PC-3 (cell line): ENCODE results near the gene C13orf42. TPM values are rescaled to one million over a fixed set of nuclear protein-coding genes. Genes with fewer than 3 reads are reported as not detected.

Source experiments
- ATAC-seq: fragments of 200-7000 bp; cut with Tn5 transposase; 2 replicates; pipeline ENCODE4 v1.9.1; 2020; ENCODE audit warnings: mild to moderate bottlenecking, moderate library complexity
- BruUV-seq: library from RNA; stranded (reverse); fragments of 400-500 nt; replicated peaks from 2 replicates; lab custom pipeline; 2021; lab: Mats Ljungman, UMichigan
- CTCF ChIA-PET: fragments of 300-600 bp; sonication (Branson Sonifier 250); formaldehyde crosslinking; loops from one replicate; lab custom pipeline; 2022; ENCODE audit warnings: antibody characterized with exemption; lab: Charles Lee
- POLR2A ChIA-PET: fragments of 300-600 bp; sonication (Branson Sonifier 250); formaldehyde crosslinking; loops from one replicate; lab custom pipeline; 2022; ENCODE audit warnings: antibody characterized with exemption; ENCODE audit not compliant: unreplicated experiment; lab: Charles Lee
- DNase-seq: peaks from one replicate; pipeline ENCODE4 v3.0.0-alpha.2; 2015
- H2AFZ ChIP-seq: fragments of 300-600 bp; sonication (generic); 2 replicates; pipeline ENCODE4 v1.6.0; 2016; ENCODE audit warnings: antibody characterized with exemption, low read length
- H3F3A ChIP-seq: fragments of 300-600 bp; sonication (generic); one replicate; pipeline ENCODE4 v1.6.0; 2017; ENCODE audit warnings: antibody characterized with exemption, low read length, control low read depth, mild to moderate bottlenecking; ENCODE audit not compliant: unreplicated experiment
- H3K27ac ChIP-seq: fragments of 300-600 bp; sonication (generic); 2 replicates; pipeline ENCODE4 v1.5.1; 2016; ENCODE audit warnings: mild to moderate bottlenecking, low read length
- H3K27me3 ChIP-seq: fragments of 300-600 bp; sonication (generic); 2 replicates; pipeline ENCODE4 v1.6.1; 2016; ENCODE audit warnings: low read length, mixed read lengths
- H3K36me3 ChIP-seq: fragments of 300-600 bp; sonication (generic); 2 replicates; pipeline ENCODE4 v1.6.1; 2016; ENCODE audit warnings: low read depth, mixed run types, low read length, mixed read lengths
- H3K4me1 ChIP-seq: fragments of 300-600 bp; sonication (generic); 2 replicates; pipeline ENCODE4 v1.5.1; 2016; ENCODE audit warnings: low read length; ENCODE audit not compliant: insufficient read depth
- H3K4me2 ChIP-seq: fragments of 300-600 bp; sonication (generic); 2 replicates; pipeline ENCODE4 v1.6.0; 2016; ENCODE audit warnings: low read length
- H3K4me3 ChIP-seq: fragments of 300-600 bp; sonication (generic); 2 replicates; pipeline ENCODE4 v1.5.1; 2016; ENCODE audit warnings: mild to moderate bottlenecking, low read length, mixed read lengths
- H3K79me2 ChIP-seq: fragments of 300-600 bp; sonication (generic); 2 replicates; pipeline ENCODE4 v1.6.1; 2017; ENCODE audit warnings: low read length, mixed read lengths
- H3K9ac ChIP-seq: fragments of 300-600 bp; sonication (generic); 2 replicates; pipeline ENCODE4 v1.6.0; 2016; ENCODE audit warnings: mild to moderate bottlenecking, low read length
- H3K9me2 ChIP-seq: fragments of 300-600 bp; sonication (generic); replicated peaks from 2 replicates; pipeline ENCODE4 v1.6.1; 2016; ENCODE audit warnings: mixed run types, low read length, mixed read lengths
- H3K9me3 ChIP-seq: fragments of 300-600 bp; sonication (generic); 2 replicates; pipeline ENCODE4 v1.6.1; 2016; ENCODE audit warnings: low read length, mixed read lengths
- H4K20me1 ChIP-seq: fragments of 300-600 bp; sonication (generic); 2 replicates; pipeline ENCODE4 v1.6.1; 2016; ENCODE audit warnings: low read length, mixed read lengths
- CTCF ChIP-seq: fragments of 300-600 bp; sonication (generic); conservative IDR thresholded peaks from 2 replicates; pipeline ENCODE4 v1.5.1; 2017; ENCODE audit warnings: antibody characterized with exemption, low read depth, mild to moderate bottlenecking, low read length
- EZH2 ChIP-seq: fragments of 300-600 bp; sonication (generic); IDR thresholded peaks from one replicate; pipeline ENCODE4 v1.6.1; 2017; ENCODE audit warnings: antibody characterized with exemption, mild to moderate bottlenecking, low read length; ENCODE audit not compliant: unreplicated experiment
- EZH2phosphoT487 ChIP-seq: fragments of 300-600 bp; sonication (generic); IDR thresholded peaks from 2 replicates; pipeline ENCODE4 v1.6.1; 2018; ENCODE audit warnings: mild to moderate bottlenecking, antibody characterized with exemption, low read length, borderline replicate concordance
- intact Hi-C: fragments of 100-400 bp; cut with micrococcal nuclease; formaldehyde crosslinking; loops from 2 replicates; pipeline ENCODE4 v1.9.0; 2023
- total RNA-seq: library from RNA; depleted of rRNA; stranded (reverse); fragments of >200 nt; gene quantifications from 2 replicates; pipeline ENCODE4 v1.2.3, GENCODE V29; 2014

The C13orf42 gene
- total RNA-seq, 1 experiment from 2014 or later, result not detected

GRCh38 chr13:51137250-51137649 lies 26.2 kb upstream of the C13orf42 start:
- Histone ChIP-seq H3K79me2 (no peaks in the 10 kb centered on the region), H4K20me1 (no peaks in the 10 kb centered on the region), H3K9me3 (no peaks in the 10 kb centered on the region), H3K4me2 (no peak overlapping the region), H3K27ac (no peak overlapping the region), H3K36me3 (no peaks in the 10 kb centered on the region), H3K4me1 (no peaks in the 10 kb centered on the region), H3K4me3 (no peak overlapping the region), H3K27me3 (no peaks in the 10 kb centered on the region), H3K9ac (no peak overlapping the region), H3K9me2 (no peaks in the 10 kb centered on the region), H2AFZ (no peak overlapping the region), H3F3A (no peaks in the 10 kb centered on the region)
- ChIA-PET CTCF (no interaction called here), POLR2A (no interaction called here)
- BruUV-seq, result no TSS peak
- DNase-seq (no peak), ATAC-seq (no peak)
- TF ChIP-seq CTCF (no peak), EZH2phosphoT487 (no peak), EZH2 (no peak)
- intact Hi-C loops, result no loop called here

- Histone ChIP-seq H3K4me2 (no peak overlapping the region), H3F3A (no peaks in the 10 kb centered on the region), H2AFZ (no peak overlapping the region), H3K4me1 (no peaks in the 10 kb centered on the region), H3K4me3 (no peak overlapping the region), H3K27ac (no peak overlapping the region), H3K9me2 (no peaks in the 10 kb centered on the region), H3K9me3 (no peaks in the 10 kb centered on the region), H3K9ac (no peak overlapping the region), H3K79me2 (no peaks in the 10 kb centered on the region), H4K20me1 (no peaks in the 10 kb centered on the region), H3K27me3 (no peaks in the 10 kb centered on the region), H3K36me3 (no peaks in the 10 kb centered on the region)
- ChIA-PET POLR2A (no interaction called here), CTCF (no interaction called here)
- no TSS peak for BruUV-seq
- no peak for ATAC-seq
- TF ChIP-seq EZH2phosphoT487 (no peak), CTCF (no peak)
- intact Hi-C loops, result no loop called here
- DNase-seq, result no peak
These were observed 25.4 kb upstream of the C13orf42 start for GRCh38 chr13:51136276-51136980.

GRCh38 chr13:51134763-51135365 lies 23.8 kb upstream of the C13orf42 start:
- ChIA-PET CTCF (no interaction called here), POLR2A (no interaction called here)
- H3K79me2 ChIP-seq, result no peaks in the 10 kb centered on the region

More at GRCh38 chr13:51134763-51135365, 23.8 kb upstream of the C13orf42 start:
- no peak overlapping the region for H3K4me2 ChIP-seq
- no peaks in the 10 kb centered on the region for H3K36me3 ChIP-seq
- ATAC-seq (no peak), DNase-seq (no peak)
- intact Hi-C loops, result no loop called here
- H3K9ac ChIP-seq, result no peak overlapping the region
- no peaks in the 10 kb centered on the region for H3K9me2 ChIP-seq
- no peaks in the 10 kb centered on the region for H3K9me3 ChIP-seq
- H2AFZ ChIP-seq, result no peak overlapping the region
- H3K27me3 ChIP-seq, result no peaks in the 10 kb centered on the region
- H3K4me1 ChIP-seq, result no peaks in the 10 kb centered on the region
- no peak overlapping the region for H3K27ac ChIP-seq
- no peak for TF ChIP-seq EZH2phosphoT487
- no peak for TF ChIP-seq EZH2
- TF ChIP-seq CTCF, result no peak
- H3F3A ChIP-seq, result no peaks in the 10 kb centered on the region
- H3K4me3 ChIP-seq, result no peak overlapping the region
- H4K20me1 ChIP-seq, result no peaks in the 10 kb centered on the region
- no TSS peak for BruUV-seq
